GM23338 (cell line): ENCODE data around the gene OR6V1. TPM values are rescaled to one million over a fixed set of nuclear protein-coding genes. Genes with fewer than 3 reads are reported as not detected.
A peak's percentile ranks its signal among the peaks of the same experiment; 100 is the strongest.

Experiments used
- ATAC-seq: fragments of 200-7000 bp; cut with Tn5 transposase; 3 replicates; pipeline ENCODE4 v1.9.1; 2020
- DNase-seq: peaks from one replicate; pipeline ENCODE4 v3.0.0-alpha.2; 2015; ENCODE audit warnings: low spot score
- H2AFZ ChIP-seq: fragments of 200-600 bp; sonication (generic); 2 replicates; pipeline ENCODE4 v1.8.0; 2016; ENCODE audit warnings: antibody characterized with exemption, mild to moderate bottlenecking, moderate library complexity
- H3F3A ChIP-seq: fragments of 200-600 bp; sonication (generic); replicated peaks from 2 replicates; pipeline ENCODE4 v1.8.0; 2017; ENCODE audit warnings: antibody characterized with exemption, mixed run types, low read depth
- H3K27ac ChIP-seq: fragments of 200-600 bp; sonication (generic); 2 replicates; pipeline ENCODE4 v1.6.1; 2016; ENCODE audit warnings: low read depth
- H3K27me3 ChIP-seq: fragments of 200-600 bp; sonication (generic); 2 replicates; pipeline ENCODE4 v1.8.0; 2016; ENCODE audit warnings: mild to moderate bottlenecking, mixed run types, moderate library complexity; ENCODE audit not compliant: insufficient read depth
- H3K36me3 ChIP-seq: fragments of 200-600 bp; sonication (generic); 2 replicates; pipeline ENCODE4 v1.8.0; 2016; ENCODE audit warnings: mild to moderate bottlenecking; ENCODE audit not compliant: insufficient read depth
- H3K4me1 ChIP-seq: fragments of 200-600 bp; sonication (generic); 2 replicates; pipeline ENCODE4 v1.8.0; 2016; ENCODE audit warnings: mild to moderate bottlenecking, moderate library complexity; ENCODE audit not compliant: insufficient read depth
- H3K4me2 ChIP-seq: fragments of 200-600 bp; sonication (generic); 2 replicates; pipeline ENCODE4 v1.7.1; 2017; ENCODE audit warnings: mixed run types
- H3K4me3 ChIP-seq: fragments of 200-600 bp; sonication (generic); 2 replicates; pipeline ENCODE4 v1.6.1; 2016; ENCODE audit warnings: mixed run types
- H3K79me2 ChIP-seq: fragments of 200-600 bp; sonication (generic); replicated peaks from 2 replicates; pipeline ENCODE4 v1.8.0; 2017; ENCODE audit warnings: mild to moderate bottlenecking; ENCODE audit not compliant: insufficient read depth
- H3K9me2 ChIP-seq: fragments of 200-600 bp; sonication (generic); 2 replicates; pipeline ENCODE4 v1.8.0; 2017; ENCODE audit not compliant: insufficient read depth
- H4K20me1 ChIP-seq: fragments of 200-600 bp; sonication (generic); replicated peaks from 2 replicates; pipeline ENCODE4 v1.8.0; 2017; ENCODE audit warnings: mild to moderate bottlenecking; ENCODE audit not compliant: insufficient read depth
- H3K27ac Mint-ChIP-seq: 2 replicates; pipeline ENCODE4 v1.8.0; 2020; ENCODE audit warnings: inconsistent platforms, mild to moderate bottlenecking, moderate library complexity, mixed read lengths
- H3K27me3 Mint-ChIP-seq: 3 replicates; pipeline ENCODE4 v1.8.0; 2022; ENCODE audit warnings: low read depth, mild to moderate bottlenecking, moderate library complexity, mixed read lengths, inconsistent platforms; ENCODE audit not compliant: insufficient read depth, poor library complexity
- H3K36me3 Mint-ChIP-seq: 3 replicates; pipeline ENCODE4 v1.8.0; 2021; ENCODE audit warnings: low read depth, mild to moderate bottlenecking, inconsistent platforms, moderate library complexity, mixed read lengths
- H3K4me1 Mint-ChIP-seq: 3 replicates; pipeline ENCODE4 v1.8.0; 2020; ENCODE audit warnings: mild to moderate bottlenecking, inconsistent platforms, mixed read lengths
- H3K4me3 Mint-ChIP-seq: 3 replicates; pipeline ENCODE4 v1.8.0; 2021; ENCODE audit warnings: moderate library complexity, mild to moderate bottlenecking, inconsistent platforms, mixed read lengths
- H3K9me3 Mint-ChIP-seq: 3 replicates; pipeline ENCODE4 v1.8.0; 2020; ENCODE audit warnings: moderate library complexity, mild to moderate bottlenecking, inconsistent platforms, mixed read lengths
- CREB1 ChIP-seq: fragments of 250-450 bp; sonication (Bioruptor Pico); IDR thresholded peaks from 2 replicates; pipeline ENCODE4 v1.5.0; 2020; ENCODE audit warnings: low read depth, mild to moderate bottlenecking, moderate library complexity
- CTCF ChIP-seq, 2 experiments: fragments of 200-600 bp in 1 of 2; sonication (generic) in 1 of 2; conservative IDR thresholded peaks; 2 replicates each; pipeline versions ENCODE4 v1.5.1 to v1.6.1; 2016 to 2017; ENCODE audit warnings: antibody characterized with exemption in 2 of 2, low read depth in 2 of 2, mild to moderate bottlenecking in 2 of 2, moderate library complexity in 1 of 2
- ETS1 ChIP-seq: IDR thresholded peaks from 2 replicates; pipeline ENCODE4 v1.6.1; 2016; ENCODE audit warnings: antibody characterized with exemption
- EZH2 ChIP-seq: fragments of 200-600 bp; sonication (generic); IDR thresholded peaks from one replicate; pipeline ENCODE4 v1.8.0; 2017; ENCODE audit warnings: antibody characterized with exemption, mild to moderate bottlenecking, low read depth; ENCODE audit not compliant: unreplicated experiment
- EZH2phosphoT487 ChIP-seq: fragments of 200-600 bp; sonication (generic); IDR thresholded peaks from one replicate; pipeline ENCODE4 v1.8.1; 2018; ENCODE audit warnings: antibody characterized with exemption; ENCODE audit not compliant: unreplicated experiment
- JUNB ChIP-seq: IDR thresholded peaks from one replicate; pipeline ENCODE4 v1.6.1; 2016; ENCODE audit warnings: antibody characterized with exemption; ENCODE audit not compliant: unreplicated experiment
- NANOG ChIP-seq: IDR thresholded peaks from 2 replicates; pipeline ENCODE4 v1.6.1; 2016; ENCODE audit warnings: antibody characterized with exemption, borderline replicate concordance
- POLR2AphosphoS5 ChIP-seq: IDR thresholded peaks from 2 replicates; pipeline ENCODE4 v1.6.1; 2016; ENCODE audit warnings: antibody characterized with exemption, low read depth
- REST ChIP-seq: IDR thresholded peaks from one replicate; pipeline ENCODE4 v1.6.1; 2018; ENCODE audit warnings: antibody characterized with exemption; ENCODE audit not compliant: unreplicated experiment
- STAT1 ChIP-seq: IDR thresholded peaks from one replicate; pipeline ENCODE4 v1.6.1; 2016; ENCODE audit warnings: antibody characterized with exemption; ENCODE audit not compliant: unreplicated experiment
- ZNF114 ChIP-seq: fragments of 250-450 bp; sonication (Bioruptor Pico); IDR thresholded peaks from 2 replicates; pipeline ENCODE4 v1.5.0; 2020; ENCODE audit warnings: mild to moderate bottlenecking, moderate library complexity
- ZNF331 ChIP-seq: fragments of 250-450 bp; sonication (Bioruptor Pico); IDR thresholded peaks from 2 replicates; pipeline ENCODE4 v1.5.0; 2020; ENCODE audit warnings: low read depth, mild to moderate bottlenecking, moderate library complexity
- polyA plus RNA-seq: library from polyadenylated mRNA; unstranded; fragments of >200 nt; fragmentation: Nextera tagmentation; extraction: Ambion mirVana; gene quantifications from 2 replicates; pipeline ENCODE4 v1.2.1, GENCODE V29; 2016
- total RNA-seq: library from RNA; depleted of rRNA; stranded (reverse); fragments of >200 nt; shearing (Covaris generic); gene quantifications from 2 replicates; pipeline ENCODE4 v1.2.3, GENCODE V29; 2014

Gene OR6V1
- total and polyA plus RNA-seq, 2 experiments from 2014 or later: not detected

GRCh38 chr7:143073556-143073955, 21.4 kb downstream of the OR6V1 start:
- ATAC-seq (no peak), DNase-seq (no peak)
- H3K79me2 ChIP-seq: no peaks in the 10 kb centered on the region
- H2AFZ ChIP-seq: no peak overlapping the region
- Mint-ChIP-seq H3K36me3 (no peaks in the 10 kb centered on the region), H3K27ac (no peak overlapping the region), H3K27me3 (peaks cover 5% of the 10 kb centered on the region), H3K9me3 (no peaks in the 10 kb centered on the region; the same call in 2 of the 3 replicates), H3K4me1 (peaks cover 19% of the 10 kb centered on the region), H3K4me3 (no peak overlapping the region)
- no peak overlapping the region for H3K4me2 ChIP-seq
- no peaks in the 10 kb centered on the region for H3K36me3 ChIP-seq
- no peak for TF ChIP-seq POLR2AphosphoS5
- no peak for TF ChIP-seq EZH2phosphoT487
- TF ChIP-seq JUNB: no peak
- TF ChIP-seq ETS1: no peak
- no peak for TF ChIP-seq STAT1
- no peak for TF ChIP-seq CREB1 (CRISPR knock-in tag)
- no peak for TF ChIP-seq EZH2
- TF ChIP-seq ZNF114 (CRISPR knock-in tag): no peak
- TF ChIP-seq CTCF (conservative IDR thresholded peaks at IDR 0.05; ENCODE audit: low read depth in 2 of 2): no peak
- H3K4me3 ChIP-seq: no peak overlapping the region
- H3F3A ChIP-seq: no peaks in the 10 kb centered on the region
- H4K20me1 ChIP-seq: no peaks in the 10 kb centered on the region
- H3K27ac ChIP-seq: no peak overlapping the region
- no peaks in the 10 kb centered on the region for H3K4me1 ChIP-seq
- no peaks in the 10 kb centered on the region for H3K27me3 ChIP-seq
- H3K9me2 ChIP-seq: peaks cover 12% of the 10 kb centered on the region; the same call in 1 of the 2 replicates

GRCh38 chr7:143074141-143074540, 22.0 kb downstream of the OR6V1 start:
- DNase-seq (no peak), ATAC-seq (no peak)
- H3K9me2 ChIP-seq: peaks cover 12% of the 10 kb centered on the region; the same call in 1 of the 2 replicates
- no peak overlapping the region for H3K4me3 ChIP-seq
- peaks cover 13% of the 10 kb centered on the region for H3K4me1 Mint-ChIP-seq
- H3K9me3 Mint-ChIP-seq: no peaks in the 10 kb centered on the region; the same call in 2 of the 3 replicates
- H3K27ac Mint-ChIP-seq: no peak overlapping the region
- H3K4me1 ChIP-seq: no peaks in the 10 kb centered on the region
- H3K36me3 Mint-ChIP-seq: no peaks in the 10 kb centered on the region
- no peaks in the 10 kb centered on the region for H3K36me3 ChIP-seq
- H3F3A ChIP-seq: no peaks in the 10 kb centered on the region
- H3K79me2 ChIP-seq: no peaks in the 10 kb centered on the region
- no peaks in the 10 kb centered on the region for H4K20me1 ChIP-seq
- peak overlapping the region; percentile 44; the same call in 1 of the 2 replicates for H2AFZ ChIP-seq
- no peak overlapping the region for H3K4me2 ChIP-seq
- no peak overlapping the region for H3K4me3 Mint-ChIP-seq
- H3K27me3 Mint-ChIP-seq: peaks cover 5% of the 10 kb centered on the region
- H3K27ac ChIP-seq: no peak overlapping the region
- no peaks in the 10 kb centered on the region for H3K27me3 ChIP-seq
- TF ChIP-seq REST (no peak), CTCF (conservative IDR thresholded peaks at IDR 0.05; ENCODE audit: low read depth in 2 of 2) (no peak), NANOG (no peak), ZNF331 (CRISPR knock-in tag) (no peak), ETS1 (no peak), JUNB (no peak), ZNF114 (CRISPR knock-in tag) (no peak), CREB1 (CRISPR knock-in tag) (no peak), EZH2phosphoT487 (no peak)
